SK-N-SH (cell line): ENCODE data around the gene TRA2A. TPM values are rescaled to one million over a fixed set of nuclear protein-coding genes. Genes with fewer than 3 reads are reported as not detected.
A peak's percentile ranks its signal among the peaks of the same experiment; 100 is the strongest.

Experiments
- CTCF ChIA-PET: fragments of 300-600, 350-600 bp; formaldehyde crosslinking; extraction: SDS; loops from one replicate; lab custom pipeline; 2021; lab: Yijun Ruan, JAX
- POLR2A ChIA-PET: fragments of 350-600 bp; sonication (Branson Sonifier 250); formaldehyde crosslinking; extraction: SDS; loops from one replicate; lab custom pipeline; 2020; ENCODE audit warnings: antibody characterized with exemption, inconsistent platforms; lab: Yijun Ruan, JAX
- DNase-seq: peaks from one replicate; pipeline ENCODE4 v3.0.0; 2012
- H2AFZ ChIP-seq: fragments of 200-600 bp; sonication (generic); 2 replicates; pipeline ENCODE4 v1.8.1; 2016; ENCODE audit warnings: antibody characterized with exemption, mild to moderate bottlenecking, low read depth
- H3F3A ChIP-seq: fragments of 200-600 bp; sonication (generic); replicated peaks from 2 replicates; pipeline ENCODE3; 2016; ENCODE audit warnings: antibody characterized with exemption, mild to moderate bottlenecking; ENCODE audit not compliant: insufficient read depth
- H3K27ac ChIP-seq, 2 experiments: fragments of 200-500 bp in 1 of 2; fragments of 200-600 bp in 1 of 2; sonication (Bioruptor generic) in 1 of 2; sonication (generic), shearing (Covaris generic) in 1 of 2; 2 replicates each; pipeline versions ENCODE4 v1.5.1 to v1.6.1; 2014 to 2016; ENCODE audit warnings: low read depth in 2 of 2, inconsistent platforms in 1 of 2, low read length in 1 of 2, mild to moderate bottlenecking in 1 of 2, mixed read lengths in 1 of 2
- H3K27me3 ChIP-seq: fragments of 200-600 bp; sonication (generic), shearing (Covaris generic); 2 replicates; pipeline ENCODE4 v1.6.1; 2016; ENCODE audit warnings: mixed run types; ENCODE audit not compliant: insufficient read depth
- H3K36me3 ChIP-seq, 2 experiments: fragments of 200-500 bp in 1 of 2; fragments of 200-600 bp in 1 of 2; sonication (Bioruptor generic) in 1 of 2; sonication (generic) in 1 of 2; replicated peaks in 1 of 2; 2 replicates each; pipeline versions ENCODE3 to v1.5.1; 2014 to 2016; ENCODE audit warnings: low read length in 1 of 2, mild to moderate bottlenecking in 1 of 2; ENCODE audit not compliant: insufficient read depth in 2 of 2, control insufficient read depth in 1 of 2
- H3K4me1 ChIP-seq, 2 experiments: fragments of 200-500 bp in 1 of 2; fragments of 200-600 bp in 1 of 2; sonication (Bioruptor generic) in 1 of 2; sonication (generic), shearing (Covaris generic) in 1 of 2; 2 replicates each; pipeline versions ENCODE4 v1.5.1 to v1.6.1; 2014 to 2016; ENCODE audit warnings: low read depth in 1 of 2, low read length in 1 of 2, mixed run types in 1 of 2; ENCODE audit not compliant: insufficient read depth in 2 of 2, control insufficient read depth in 1 of 2
- H3K4me2 ChIP-seq: fragments of 200-600 bp; sonication (generic), shearing (Covaris generic); 2 replicates; pipeline ENCODE4 v1.6.1; 2017; ENCODE audit warnings: mixed run types
- H3K4me3 ChIP-seq, 2 experiments: fragments of 200-500 bp in 1 of 2; fragments of 200-600 bp in 1 of 2; sonication (Bioruptor generic) in 1 of 2; sonication (generic), shearing (Covaris generic) in 1 of 2; 2 replicates each; pipeline versions ENCODE4 v1.5.1 to v1.8.1; 2014 to 2016; ENCODE audit warnings: low read depth in 2 of 2, inconsistent platforms in 1 of 2, low read length in 1 of 2, mild to moderate bottlenecking in 1 of 2, mixed read lengths in 1 of 2, moderate library complexity in 1 of 2
- H3K79me2 ChIP-seq: fragments of 200-600 bp; sonication (generic); 2 replicates; pipeline ENCODE4 v1.8.1; 2017; ENCODE audit warnings: mild to moderate bottlenecking; ENCODE audit not compliant: insufficient read depth
- H3K9ac ChIP-seq: fragments of 200-600 bp; sonication (generic); 2 replicates; pipeline ENCODE4 v1.6.1; 2017; ENCODE audit warnings: mixed run types
- H3K9me2 ChIP-seq: fragments of 200-600 bp; sonication (generic); 2 replicates; pipeline ENCODE4 v1.6.1; 2017; ENCODE audit warnings: mixed run types
- H3K9me3 ChIP-seq: fragments of 200-600 bp; sonication (generic); 2 replicates; pipeline ENCODE4 v1.6.1; 2017; ENCODE audit warnings: mixed run types, mild to moderate bottlenecking, moderate library complexity
- H4K20me1 ChIP-seq: fragments of 200-600 bp; sonication (generic); 2 replicates; pipeline ENCODE4 v1.6.1; 2017; ENCODE audit warnings: mild to moderate bottlenecking, mixed run types; ENCODE audit not compliant: insufficient read depth
- CHD2 ChIP-seq: fragments of 150-350 bp; IDR thresholded peaks from 2 replicates; pipeline ENCODE4 v1.6.1; 2018; ENCODE audit warnings: low read length; ENCODE audit not compliant: partially characterized antibody
- CTCF ChIP-seq: fragments of 200-600 bp; sonication (generic); IDR thresholded peaks from 2 replicates; pipeline ENCODE4 v1.6.1; 2017; ENCODE audit warnings: antibody characterized with exemption, mild to moderate bottlenecking, moderate library complexity
- ELF1 ChIP-seq: IDR thresholded peaks from 2 replicates; pipeline ENCODE4 v1.4.0; 2012
- GATA2 ChIP-seq: sonication (generic); formaldehyde crosslinking; IDR thresholded peaks from 2 replicates; pipeline ENCODE4 v1.5.0; 2020; ENCODE audit warnings: mild to moderate bottlenecking, missing genetic modification reagents
- JUND ChIP-seq: IDR thresholded peaks from 2 replicates; pipeline ENCODE4 v1.4.0; 2012
- MEF2A ChIP-seq: IDR thresholded peaks from 2 replicates; pipeline ENCODE4 v1.4.0; 2012; ENCODE audit warnings: low read depth, borderline replicate concordance
- PBX3 ChIP-seq: IDR thresholded peaks from 2 replicates; pipeline ENCODE4; 2012
- RAD21 ChIP-seq: IDR thresholded peaks from 2 replicates; pipeline ENCODE4 v1.6.1; 2012; ENCODE audit warnings: mild to moderate bottlenecking, low read length
- RCOR1 ChIP-seq: fragments of 150-350 bp; IDR thresholded peaks from 2 replicates; pipeline ENCODE4 v1.6.1; 2017; ENCODE audit warnings: antibody characterized with exemption, low read length
- SIN3A ChIP-seq: IDR thresholded peaks from 2 replicates; pipeline ENCODE4 v1.6.1; 2012; ENCODE audit warnings: low read depth, mild to moderate bottlenecking, low read length, moderate library complexity, borderline replicate concordance
- SMC3 ChIP-seq: IDR thresholded peaks from 2 replicates; pipeline ENCODE4 v1.6.1; 2012; ENCODE audit warnings: low read depth, low read length, improper control_type of control experiment
- TEAD4 ChIP-seq: IDR thresholded peaks from 2 replicates; pipeline ENCODE4 v1.4.0; 2012; ENCODE audit warnings: mild to moderate bottlenecking, borderline replicate concordance; ENCODE audit not compliant: insufficient read depth
- USF1 ChIP-seq: IDR thresholded peaks from 2 replicates; pipeline ENCODE4 v1.4.0; 2012; ENCODE audit warnings: low read depth, borderline replicate concordance
- USF2 ChIP-seq: fragments of 150-350 bp; IDR thresholded peaks from 2 replicates; pipeline ENCODE4 v1.6.1; 2017; ENCODE audit warnings: antibody characterized with exemption, low read length, low read depth, borderline replicate concordance
- WGBS: methylation state at CpG from one replicate; pipeline ENCODE4 v1.1.6; 2017; ENCODE audit warnings: low lambda C conversion rate; 5-methylcytosine and 5-hydroxymethylcytosine counted together
- polyA plus RNA-seq, 3 experiments: library from polyadenylated mRNA; depleted of rRNA; stranded (reverse); fragments of >200 nt; gene quantifications; 2 replicates each; pipeline ENCODE4 v1.2.3, GENCODE V29; 2012

Gene TRA2A
- polyA plus RNA-seq, 1 of the 3 experiments (the other 2 are of a cell fraction), result 62.1 TPM

GRCh38 chr7:23462846-23463245 is 68.9 kb downstream of the TRA2A start:
- POLR2A ChIA-PET, result interaction anchor here (0.8 to 1.5 kb wide), 2 partner anchors 8 to 12 kb away, joined by 4 to 6 read pairs; no protein-coding TSS in a partner anchor
- Histone ChIP-seq H3K9ac (peak overlapping the region; percentile 17; the same call in 1 of the 2 replicates), H3K4me2 (peak overlapping the region; percentile 52; the same call in 1 of the 2 replicates), H2AFZ (no peak overlapping the region), H4K20me1 (peaks cover 98% of the 10 kb centered on the region), H3K27ac (peak overlapping the region in 1 of 2 experiments; percentile 28; a peak in 3 of 4 replicates), H3K4me1 (peaks cover 30 to 36% of the 10 kb centered on the region in 2 experiments), H3K36me3 (peaks cover 8 to 33% of the 10 kb centered on the region in 2 experiments), H3F3A (no peaks in the 10 kb centered on the region), H3K27me3 (no peaks in the 10 kb centered on the region), H3K79me2 (peaks cover 100% of the 10 kb centered on the region), H3K9me3 (no peaks in the 10 kb centered on the region), H3K4me3 (no peak overlapping the region), H3K9me2 (no peaks in the 10 kb centered on the region)
- DNase-seq, result peak; percentile 48
- WGBS, result 66% methylated on average over 2 of the region's 2 CpGs
- CTCF ChIA-PET, result interaction anchor here (0.6 to 3.1 kb wide), 18 partner anchors 9 to 278 kb away, joined by 3 to 21 read pairs (median 4); no protein-coding TSS in a partner anchor
- TF ChIP-seq USF1 (no peak), RCOR1 (peak; percentile 42; the same call in 1 of the 2 replicates), USF2 (no peak), SMC3 (peak; percentile 48; the same call in 1 of the 2 replicates), JUND (no peak), ELF1 (no peak), TEAD4 (no peak), RAD21 (peak; percentile 73), GATA2 (peak; percentile 45), SIN3A (0 out of 2 replicates have a peak, but pooled peaks have one; percentile 44), MEF2A (no peak), PBX3 (peak; percentile 45), CHD2 (peak; percentile 57), CTCF (peak; percentile 65)
- TF ChIP-seq, all 33 proteins: peak for 8
